ENCODE data around the gene CACNA1C.

GRCh38 chr12:2058837-2059236 is 6.0 kb downstream of the CACNA1C start:
- TF ChIP-seq, protein P1, sequence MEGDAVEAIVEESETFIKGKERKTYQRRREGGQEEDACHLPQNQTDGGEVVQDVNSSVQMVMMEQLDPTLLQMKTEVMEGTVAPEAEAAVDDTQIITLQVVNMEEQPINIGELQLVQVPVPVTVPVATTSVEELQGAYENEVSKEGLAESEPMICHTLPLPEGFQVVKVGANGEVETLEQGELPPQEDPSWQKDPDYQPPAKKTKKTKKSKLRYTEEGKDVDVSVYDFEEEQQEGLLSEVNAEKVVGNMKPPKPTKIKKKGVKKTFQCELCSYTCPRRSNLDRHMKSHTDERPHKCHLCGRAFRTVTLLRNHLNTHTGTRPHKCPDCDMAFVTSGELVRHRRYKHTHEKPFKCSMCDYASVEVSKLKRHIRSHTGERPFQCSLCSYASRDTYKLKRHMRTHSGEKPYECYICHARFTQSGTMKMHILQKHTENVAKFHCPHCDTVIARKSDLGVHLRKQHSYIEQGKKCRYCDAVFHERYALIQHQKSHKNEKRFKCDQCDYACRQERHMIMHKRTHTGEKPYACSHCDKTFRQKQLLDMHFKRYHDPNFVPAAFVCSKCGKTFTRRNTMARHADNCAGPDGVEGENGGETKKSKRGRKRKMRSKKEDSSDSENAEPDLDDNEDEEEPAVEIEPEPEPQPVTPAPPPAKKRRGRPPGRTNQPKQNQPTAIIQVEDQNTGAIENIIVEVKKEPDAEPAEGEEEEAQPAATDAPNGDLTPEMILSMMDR (IDR thresholded peaks at IDR 0.05) = no peak
- TF ChIP-seq POLR2AphosphoS5 (IDR thresholded peaks at IDR 0.05) (no peak), POLR2A (IDR thresholded peaks at IDR 0.05) (no peak)
